ENCODE measurements around the gene ASTN2.

DNA sequence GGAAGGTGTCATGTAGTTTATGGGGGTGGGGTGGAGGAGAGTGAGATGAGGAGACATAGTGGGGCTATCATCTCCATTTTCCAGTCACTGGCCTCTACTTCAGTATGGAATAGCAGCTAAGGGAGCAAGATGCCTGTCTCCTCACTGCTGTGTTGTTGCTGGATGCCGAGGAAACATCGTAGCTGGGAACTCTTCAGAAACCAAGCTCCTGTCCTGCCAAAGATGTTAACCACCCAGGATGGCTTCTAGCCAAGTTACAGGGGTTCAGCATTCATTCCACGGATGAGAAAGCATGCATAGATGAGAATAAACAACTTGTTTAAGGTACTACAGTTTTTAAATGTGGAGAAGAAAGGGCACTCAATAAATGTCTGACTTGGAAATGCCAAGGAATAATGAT is 226.5 kb downstream of the ASTN2 start:
- TF ChIP-seq CTCF (IDR thresholded peaks at IDR 0.05; ENCODE audit: low read depth, low read length, poor library complexity, severe bottlenecking) (no peak), EZH2phosphoT487 (IDR thresholded peaks at IDR 0.05; ENCODE audit: borderline replicate concordance, low read length) (no peak)

All from DOHH2 (cell line).